Activated T-cell treated with anti-CD3 and anti-CD28 coated beads, Interleukin-2, amount 50 U/mL, for 48 hours (primary cell): ENCODE data around the gene NHLRC3.
"Not testable (repeated sequence)": the region's sequence is repeated elsewhere in the genome, so short reads cannot be mapped to it uniquely, and the experiment has no call there.

Experiments used
- DNase-seq, 2 experiments: peaks; one replicate each; pipeline ENCODE4 v3.0.0-alpha.2; 2020

NHLRC3 gene

DNA sequence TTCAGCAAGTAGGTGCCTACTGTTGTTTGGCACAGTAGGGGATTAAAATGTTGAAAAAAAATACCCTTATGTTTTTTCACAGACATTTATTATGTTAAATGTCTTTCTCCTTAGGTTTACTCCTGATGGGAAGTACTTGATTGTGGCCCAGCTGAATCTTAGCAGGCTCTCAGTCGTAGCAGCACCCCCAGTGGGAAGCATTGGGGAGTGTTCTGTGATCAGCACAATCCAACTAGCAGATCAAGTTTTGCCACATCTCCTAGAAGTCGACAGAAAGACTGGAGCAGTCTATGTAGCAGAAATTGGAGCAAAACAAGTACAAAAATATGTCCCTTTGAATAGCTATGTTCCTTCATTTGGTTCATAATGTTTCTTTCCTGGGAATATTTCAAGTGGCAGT lies 9.3 kb downstream of the NHLRC3 start:
- DNase-seq, result no peak

DNA sequence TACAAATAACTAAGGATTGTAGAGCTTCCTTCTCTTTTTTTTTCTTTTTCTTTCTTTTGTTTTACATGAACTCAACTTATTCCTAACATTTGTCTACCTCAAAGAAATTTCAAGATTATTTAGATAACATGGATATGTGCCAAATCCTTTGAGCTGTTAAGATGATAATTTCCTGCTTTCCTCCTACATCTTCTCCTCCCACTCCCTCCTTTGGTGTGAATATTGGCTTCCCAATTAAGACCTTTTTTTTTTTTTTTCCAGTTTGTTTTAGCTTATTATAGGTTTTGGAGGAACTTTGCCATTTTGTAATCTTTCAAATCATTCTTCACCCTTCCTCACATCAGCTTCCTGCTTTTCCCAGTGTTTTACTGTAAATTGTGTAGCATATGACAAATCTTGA lies 10.6 kb downstream of the NHLRC3 start:
- no peak for DNase-seq

DNA sequence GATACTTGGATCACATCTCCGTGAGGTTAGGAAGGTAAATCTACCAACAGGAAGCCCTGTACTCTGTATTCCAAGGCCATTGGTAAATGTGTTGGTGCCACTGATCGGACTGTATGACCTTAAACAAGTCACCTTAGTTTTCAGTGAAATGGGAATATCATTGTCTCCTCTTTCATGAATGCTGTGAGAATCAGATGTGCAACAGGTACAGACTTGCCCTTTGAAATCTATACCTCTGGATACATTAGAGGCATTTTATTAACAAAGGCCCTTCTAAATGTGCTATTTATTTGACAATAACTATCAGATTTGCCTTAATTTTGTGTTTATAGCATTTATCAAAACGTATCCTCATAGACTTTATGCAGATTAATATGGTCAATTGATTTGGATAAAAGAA lies 11.0 kb downstream of the NHLRC3 start:
- DNase-seq, result no peak

DNA sequence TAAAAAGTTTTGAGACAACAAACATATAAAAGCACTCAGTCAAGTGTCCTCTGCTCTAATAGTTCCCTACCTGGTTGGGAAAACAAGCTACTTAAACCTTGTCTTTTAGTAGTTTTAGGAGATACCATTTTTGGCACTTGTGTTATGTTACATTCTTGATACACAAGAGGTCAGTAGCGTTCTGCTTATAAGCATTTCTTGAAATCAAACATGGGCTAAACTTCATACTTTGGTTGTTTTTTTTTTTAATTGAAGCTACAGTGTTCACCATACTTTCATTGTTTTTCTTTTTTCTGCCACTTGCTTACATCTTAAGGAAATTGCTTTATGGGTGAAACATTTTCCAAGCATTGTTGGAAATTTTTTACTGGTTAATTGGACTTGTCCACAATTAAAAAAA lies 12.9 kb downstream of the NHLRC3 start:
- DNase-seq, result no peak

DNA sequence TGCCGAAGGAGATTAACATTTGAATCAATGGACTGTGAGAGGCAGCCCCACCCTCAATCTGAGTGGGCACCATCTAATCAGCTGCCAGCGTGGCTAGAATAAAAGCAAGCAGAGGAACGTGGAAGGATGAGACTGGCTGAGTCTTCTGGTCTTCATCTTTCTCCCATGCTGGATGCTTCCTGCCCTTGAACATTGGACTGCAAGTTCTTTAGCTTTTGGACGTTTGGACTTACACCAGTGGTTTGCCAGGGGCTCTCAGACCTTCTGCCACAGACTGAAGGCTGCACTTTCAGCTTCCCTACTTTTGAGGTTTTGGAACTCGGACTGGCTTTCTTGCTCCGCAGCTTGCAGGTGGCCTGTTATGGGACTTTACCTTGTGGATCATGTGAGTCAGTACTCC lies 14.7 kb downstream of the NHLRC3 start:
- no peak for DNase-seq

DNA sequence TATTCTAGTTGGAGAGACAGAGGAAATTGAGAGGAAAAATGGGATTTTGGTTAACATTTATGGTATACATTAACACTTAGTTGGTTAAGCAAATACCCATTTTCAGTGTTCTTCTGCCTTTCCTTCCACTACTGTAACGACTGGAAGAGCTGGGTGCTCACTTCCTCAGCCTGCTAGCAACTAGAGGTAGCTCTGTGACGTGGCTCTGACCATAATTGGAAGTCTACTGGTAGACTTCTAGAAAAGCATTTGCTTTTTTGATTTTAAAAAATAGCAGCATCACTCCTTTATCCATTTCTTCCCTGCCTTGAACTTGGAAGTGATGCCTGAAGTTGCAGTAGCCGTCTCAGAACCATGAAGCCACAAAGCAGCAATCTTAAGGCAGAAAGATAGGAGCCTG lies 15.9 kb downstream of the NHLRC3 start:
- DNase-seq, result no peak

DNA sequence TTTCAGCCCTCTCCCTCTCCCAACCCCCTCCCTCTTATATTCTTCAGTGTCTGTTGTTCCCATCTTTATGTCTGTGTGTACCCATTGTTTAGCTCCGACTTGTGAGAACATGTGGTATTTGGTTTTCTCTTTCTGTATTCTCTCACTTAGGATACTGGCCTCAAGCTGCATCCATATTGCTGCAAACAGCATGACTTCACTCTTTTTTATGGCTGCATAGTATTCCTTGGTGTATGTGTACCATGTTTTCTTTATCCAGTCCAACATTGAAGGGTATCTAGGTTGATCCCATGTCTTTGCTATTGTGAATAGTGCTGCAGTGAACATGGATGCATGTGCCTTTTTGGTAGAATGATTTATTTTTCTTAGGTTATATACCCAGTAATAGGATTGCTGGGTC lies 17.8 kb downstream of the NHLRC3 start:
- no peak for DNase-seq

DNA sequence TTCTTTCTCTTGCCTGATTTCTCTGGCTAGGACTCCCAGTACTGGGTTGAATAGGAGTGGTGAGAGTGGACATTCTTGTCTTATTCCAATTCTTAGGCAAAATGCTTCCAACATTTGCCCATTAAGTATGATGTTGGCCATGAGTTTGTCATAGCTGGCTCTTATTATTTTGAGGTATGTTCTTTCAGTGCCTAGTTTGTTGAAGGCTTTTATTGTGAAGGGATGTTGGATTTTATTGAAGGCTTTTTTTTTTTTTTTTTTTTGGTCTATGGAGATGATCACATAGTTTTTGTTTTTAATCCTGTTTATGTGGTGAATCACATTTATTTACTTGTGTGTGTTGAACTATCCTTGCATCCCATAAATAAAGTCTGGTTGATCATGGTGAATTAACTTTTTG lies 19.8 kb downstream of the NHLRC3 start:
- DNase-seq, result no peak

DNA sequence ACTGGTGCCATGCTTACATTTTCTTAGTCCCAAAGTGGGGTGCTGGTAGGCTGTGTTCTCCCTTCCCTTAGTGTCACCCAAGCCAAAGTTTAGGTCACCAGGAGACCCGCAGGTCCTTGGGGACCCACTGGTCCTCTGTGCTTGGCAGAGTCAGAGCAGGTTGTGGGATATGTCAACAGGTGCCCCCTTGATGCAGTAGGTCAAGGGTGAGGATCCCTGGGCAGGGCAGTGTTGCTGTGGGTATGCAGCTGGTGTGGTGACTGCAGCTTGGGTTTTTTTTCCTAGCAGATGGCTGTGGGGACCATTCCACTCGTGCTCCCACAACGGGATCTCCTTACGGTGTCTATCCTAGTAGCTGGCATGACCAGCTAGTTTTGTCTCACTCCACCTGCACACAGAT lies 23.7 kb downstream of the NHLRC3 start:
- no peak for DNase-seq

DNA sequence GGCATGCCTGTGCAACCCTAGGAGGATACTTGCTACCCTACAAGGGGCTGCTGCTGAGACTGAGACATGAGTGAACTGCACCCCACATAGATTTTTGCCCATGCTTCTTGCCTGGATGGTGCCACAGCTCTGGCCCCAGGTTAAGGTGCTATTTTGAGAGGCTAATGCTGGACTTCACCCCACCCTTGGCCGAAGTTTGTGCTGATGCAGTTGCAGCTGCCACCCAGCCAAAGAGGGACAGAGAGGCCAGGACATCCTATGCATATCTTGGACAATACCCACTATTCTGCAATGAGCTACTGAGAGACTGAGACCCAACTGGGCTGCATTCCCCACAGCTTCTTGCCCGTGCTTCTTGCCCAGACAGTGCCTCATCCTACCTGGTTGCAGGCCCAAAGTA lies 34.6 kb downstream of the NHLRC3 start:
- DNase-seq, result no peak

DNA sequence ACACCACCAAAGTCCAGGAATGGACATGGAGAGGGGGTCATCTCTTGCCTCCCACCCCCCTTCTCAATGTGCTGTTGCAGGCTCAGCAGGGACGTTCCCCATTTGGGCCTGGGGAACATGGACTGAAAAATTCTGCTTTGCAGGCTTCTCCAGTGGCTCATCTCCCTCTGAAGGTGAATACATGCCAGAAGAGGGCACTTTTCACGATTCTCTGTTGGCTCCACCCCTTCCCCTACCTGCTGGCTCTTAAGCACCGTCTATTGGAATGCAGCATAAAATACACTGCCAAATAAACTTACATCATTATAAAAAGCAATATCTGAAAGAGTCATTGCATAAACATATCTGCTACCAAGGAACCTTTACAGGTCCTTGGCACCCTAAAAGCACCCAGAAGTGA lies 35.7 kb downstream of the NHLRC3 start:
- DNase-seq, result no peak

DNA sequence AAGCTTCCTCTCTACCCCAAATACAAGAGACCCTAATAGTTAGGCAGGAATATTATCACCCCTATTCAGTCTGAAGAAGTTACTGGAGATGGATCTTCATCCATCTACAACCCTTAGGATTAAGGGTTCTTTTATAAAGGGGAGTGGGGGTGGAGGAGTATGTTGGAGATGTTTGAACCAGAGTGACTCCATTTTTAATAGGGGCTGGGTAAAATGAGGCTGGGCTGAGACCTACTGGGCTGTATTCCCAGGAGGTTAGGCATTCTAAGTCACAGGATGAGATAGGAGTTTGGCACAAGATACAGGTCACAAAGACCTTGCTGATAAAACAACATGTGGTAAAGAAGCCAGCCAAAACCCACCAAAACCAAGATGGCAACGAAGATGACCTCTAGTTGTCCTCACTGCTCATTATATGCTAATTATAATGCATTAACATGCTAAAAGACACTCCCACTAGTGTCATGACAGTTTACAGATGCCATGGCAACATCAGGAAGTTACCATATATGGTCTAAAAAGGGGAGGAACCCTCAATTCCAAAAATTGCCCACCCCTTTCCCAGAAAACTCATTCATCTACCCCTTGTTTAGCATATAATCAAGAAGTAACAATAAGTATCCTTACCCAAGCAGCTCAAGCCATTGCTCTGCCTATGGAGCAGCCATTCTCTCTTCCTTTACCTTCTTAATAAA lies 48.1 kb downstream of the NHLRC3 start:
- DNase-seq, result not testable (repeated sequence)

DNA sequence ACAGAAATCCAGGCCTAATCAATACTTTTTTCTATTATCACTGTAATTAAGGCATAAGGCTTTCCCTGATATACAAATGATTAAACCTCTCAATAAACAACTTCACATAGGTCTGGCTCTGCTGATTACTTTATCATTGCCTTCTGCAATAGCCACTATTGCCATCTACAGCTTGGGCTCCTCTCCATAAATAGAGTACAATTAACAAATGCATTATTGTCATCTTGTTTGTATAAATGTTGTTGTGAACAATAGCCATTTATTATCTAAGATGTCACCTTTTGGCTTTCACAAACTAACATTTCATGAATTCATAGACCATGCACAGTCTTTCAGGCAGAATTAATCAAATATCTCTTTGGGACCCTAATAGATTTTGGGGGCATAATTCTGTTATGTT lies 53.3 kb downstream of the NHLRC3 start:
- DNase-seq, result no peak

DNA sequence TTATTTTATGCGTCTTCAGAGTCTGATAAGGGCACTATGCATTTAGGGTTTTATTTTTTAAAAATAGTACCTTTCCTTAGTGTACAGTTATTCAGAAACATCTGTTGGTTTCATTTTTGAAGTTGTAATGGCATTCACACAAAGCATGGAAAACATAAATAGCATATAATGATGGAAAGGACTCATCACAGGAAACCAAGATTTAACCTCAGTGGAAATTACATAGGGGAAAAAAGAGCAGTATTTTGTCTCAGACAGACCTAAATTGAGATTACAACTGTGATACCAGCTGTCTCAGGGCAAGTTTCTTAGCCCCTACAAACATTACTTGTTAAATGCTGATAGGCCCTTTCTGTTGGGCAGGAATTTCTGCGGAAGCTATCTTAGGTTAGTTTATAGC lies 57.2 kb downstream of the NHLRC3 start:
- no peak for DNase-seq

DNA sequence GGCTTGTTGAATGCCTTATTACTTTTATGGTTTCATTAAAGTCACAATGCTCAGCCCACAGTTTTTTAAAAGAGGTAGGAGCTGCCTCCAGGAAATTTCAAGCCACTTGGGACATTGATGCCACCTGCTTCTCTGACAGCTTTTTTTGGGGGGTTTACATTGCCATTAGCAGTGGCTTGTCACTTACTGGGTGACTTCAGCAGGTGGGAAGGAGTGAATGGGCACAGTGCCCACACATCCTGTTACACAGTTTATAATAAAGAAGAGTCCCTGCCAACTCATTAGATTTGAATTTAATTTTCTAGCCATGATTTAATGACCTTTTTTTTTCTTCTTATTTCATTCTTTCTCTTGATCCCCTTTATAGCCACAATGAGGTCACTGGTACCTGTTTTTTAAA lies 61.0 kb downstream of the NHLRC3 start:
- no peak for DNase-seq
